Measurements from ENCODE around the gene KDSR. TPM values are rescaled to one million over a fixed set of nuclear protein-coding genes. Genes with fewer than 3 reads are reported as not detected.

The KDSR gene
- polyA plus RNA-seq, 3 donors = 9.6 to 38.5 (median 29.9) TPM

DNA sequence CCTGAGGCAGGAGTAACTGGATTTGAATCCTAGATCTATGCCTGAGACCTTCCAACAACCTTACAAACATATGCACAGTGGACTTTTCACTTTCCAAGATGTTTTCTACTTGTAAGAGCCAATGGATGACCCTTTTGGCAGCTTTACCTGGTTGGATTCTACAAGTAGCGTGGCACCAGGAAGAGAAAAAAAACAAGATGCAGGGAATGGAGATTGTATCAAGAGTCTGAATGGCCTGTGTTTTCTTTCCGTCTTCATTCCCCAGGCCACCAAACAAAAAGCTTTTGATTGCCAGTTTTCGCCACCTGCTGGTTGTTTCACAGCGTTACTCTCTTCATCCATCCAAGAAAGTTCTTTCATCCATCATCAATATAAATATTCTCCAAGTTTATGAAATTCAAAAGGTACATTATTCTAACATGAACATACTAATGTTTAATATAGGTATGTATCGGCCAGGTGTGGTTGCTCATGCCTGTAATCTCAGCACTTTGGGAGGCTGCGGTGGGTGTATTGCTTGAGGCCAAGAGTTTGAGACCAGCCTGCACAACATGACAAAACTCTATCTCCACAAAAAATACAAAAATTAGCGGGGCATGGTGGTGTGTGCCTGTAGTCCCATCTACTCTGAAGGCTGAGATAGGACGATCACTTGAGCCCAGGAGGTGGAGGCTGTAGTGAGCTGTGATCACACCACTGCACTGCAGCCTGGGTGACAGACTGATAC, 43.9 kb downstream of the KDSR start:
- H3K4me2 ChIP-seq (replicated peaks; ENCODE audit: extremely low read depth, low read length, poor library complexity, severe bottlenecking) = peak overlapping the region; percentile 37
- H3K27me3 ChIP-seq (ENCODE audit: control insufficient read depth in 2 of 2, insufficient read depth in 2 of 2, low read length in 2 of 2) = no peaks in the 10 kb centered on the region
- peak; percentile 54 to 66 (median 62) for DNase-seq
- 36% methylated on average over 2 of the region's 8 CpGs for WGBS (ENCODE audit: insufficient coverage)
- peaks cover 33% of the 10 kb centered on the region for H3K4me1 Mint-ChIP-seq
- no peaks in the 10 kb centered on the region for H3K9me3 Mint-ChIP-seq
- H3K9ac ChIP-seq (ENCODE audit: insufficient read depth, low read length, poor library complexity, severe bottlenecking) = no peak overlapping the region
- peak overlapping the region in 5 of 7 donors; percentile 12 to 80 (median 66) for H3K27ac Mint-ChIP-seq
- peaks cover 36 to 38% of the 10 kb centered on the region in 2 donors for H3K4me1 ChIP-seq (ENCODE audit: control insufficient read depth in 1 of 2, insufficient read depth in 2 of 2, low read length in 2 of 2)
- H3K36me3 ChIP-seq (replicated peaks in 1 of 2; ENCODE audit: control insufficient read depth in 1 of 2, insufficient read depth in 2 of 2, low read length in 2 of 2) = no peaks in the 10 kb centered on the region
- no peaks in the 10 kb centered on the region for H3K9me3 ChIP-seq (replicated peaks in 1 of 2; ENCODE audit: control insufficient read depth in 1 of 2, insufficient read depth in 1 of 2, low read length in 2 of 2)
- H3K27ac ChIP-seq (ENCODE audit: low read depth in 1 of 2, low read length in 2 of 2) = no peak overlapping the region
- H3K27me3 Mint-ChIP-seq (ENCODE audit: low read depth in 3 of 3) = peaks cover 8 to 12% (median 8%) of the 10 kb centered on the region in 3 donors
- no peak overlapping the region for H2AFZ ChIP-seq (ENCODE audit: insufficient read depth, low read depth, low read length, poor library complexity, severe bottlenecking)
- peak; percentile 83 for TF ChIP-seq CTCF (IDR thresholded peaks at IDR 0.05)
- no peaks in the 10 kb centered on the region for H4K20me1 ChIP-seq (ENCODE audit: insufficient read depth, low read length)
- H3K79me2 ChIP-seq (ENCODE audit: insufficient read depth, low read length) = peaks cover 15% of the 10 kb centered on the region
- H3K4me3 Mint-ChIP-seq = peak overlapping the region in 1 of 2 donors; percentile 57
- peak overlapping the region in 1 of 3 experiments; percentile 18 for H3K4me3 ChIP-seq (replicated peaks in 1 of 3; ENCODE audit: low read depth in 2 of 3, low read length in 3 of 3)
- intact Hi-C loops (cut with micrococcal nuclease) = loop anchor here (2.0 to 10.0 kb wide), 4 partner anchors 191 to 308 kb away; no protein-coding TSS in a partner anchor
- peaks cover 0 to 2% of the 10 kb centered on the region in 2 donors for H3K36me3 Mint-ChIP-seq

- Mint-ChIP-seq H3K4me1 (peaks cover 41% of the 10 kb centered on the region), H3K9me3 (no peaks in the 10 kb centered on the region), H3K4me3 (no peak overlapping the region), H3K36me3 (peaks cover 0 to 2% of the 10 kb centered on the region in 2 donors), H3K27ac (peak overlapping the region in 6 of 7 donors; percentile 22 to 86 (median 78)), H3K27me3 (ENCODE audit: low read depth in 3 of 3) (peaks cover 8 to 15% (median 10%) of the 10 kb centered on the region in 3 donors)
- Histone ChIP-seq H3K27me3 (ENCODE audit: control insufficient read depth in 2 of 2, insufficient read depth in 2 of 2, low read length in 2 of 2) (no peaks in the 10 kb centered on the region), H3K27ac (ENCODE audit: low read depth in 1 of 2, low read length in 2 of 2) (no peak overlapping the region), H3K9me3 (replicated peaks in 1 of 2; ENCODE audit: control insufficient read depth in 1 of 2, insufficient read depth in 1 of 2, low read length in 2 of 2) (no peaks in the 10 kb centered on the region), H3K79me2 (ENCODE audit: insufficient read depth, low read length) (peaks cover 24% of the 10 kb centered on the region), H3K4me3 (replicated peaks in 1 of 3; ENCODE audit: low read depth in 2 of 3, low read length in 3 of 3) (peak overlapping the region in 1 of 3 experiments; percentile 18), H4K20me1 (ENCODE audit: insufficient read depth, low read length) (no peaks in the 10 kb centered on the region), H3K4me2 (replicated peaks; ENCODE audit: extremely low read depth, low read length, poor library complexity, severe bottlenecking) (peak overlapping the region; percentile 37), H3K36me3 (replicated peaks in 1 of 2; ENCODE audit: control insufficient read depth in 1 of 2, insufficient read depth in 2 of 2, low read length in 2 of 2) (no peaks in the 10 kb centered on the region), H3K4me1 (ENCODE audit: control insufficient read depth in 1 of 2, insufficient read depth in 2 of 2, low read length in 2 of 2) (peaks cover 44 to 46% of the 10 kb centered on the region in 2 donors), H2AFZ (ENCODE audit: insufficient read depth, low read depth, low read length, poor library complexity, severe bottlenecking) (peak overlapping the region; percentile 0), H3K9ac (ENCODE audit: insufficient read depth, low read length, poor library complexity, severe bottlenecking) (no peak overlapping the region)
- WGBS (ENCODE audit: insufficient coverage) = no CpG with 5 or more reads among the region's 4 CpGs
- no peak for TF ChIP-seq CTCF (IDR thresholded peaks at IDR 0.05)
- peak in 2 of 3 donors; percentile 42 to 54 for DNase-seq
- intact Hi-C loops (cut with micrococcal nuclease) = loop anchor here (2.0 to 10.0 kb wide), 4 partner anchors 190 to 307 kb away; no protein-coding TSS in a partner anchor
Observed at GRCh38 chr18:63322206-63322605, 44.8 kb downstream of the KDSR start.

All from CD14-positive monocyte (primary cell).